ENCODE data around the gene CDK11A. TPM values are rescaled to one million over a fixed set of nuclear protein-coding genes. Genes with fewer than 3 reads are reported as not detected.

The CDK11A gene
- polyA plus RNA-seq, 1 of the 3 experiments (the other 2 are of a cell fraction): 24.0 TPM

DNA sequence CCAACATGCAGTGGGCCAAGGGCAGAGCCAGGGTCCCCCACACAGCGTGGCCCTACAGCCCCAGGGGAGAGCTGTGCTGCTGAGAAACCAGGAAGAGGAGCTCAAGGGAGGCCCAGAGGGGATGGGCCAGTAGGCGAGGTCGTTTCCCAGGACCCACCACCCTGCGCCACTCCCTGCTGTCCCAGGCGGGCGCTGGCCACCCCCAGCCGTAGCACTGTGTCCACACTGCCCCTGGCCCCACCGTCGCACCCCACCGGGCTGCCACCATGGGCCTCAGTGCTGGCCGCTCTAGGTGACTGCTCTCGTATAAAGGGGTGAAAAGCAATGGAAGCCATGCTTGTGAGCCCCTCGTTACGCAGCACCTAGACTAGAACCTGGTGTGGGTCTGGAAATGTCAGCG, 31.7 kb upstream of the CDK11A start (continued):
- TF ChIP-seq GATA2 (CRISPR knock-in tag; IDR thresholded peaks at IDR 0.05) (no peak), EZH2phosphoT487 (IDR thresholded peaks at IDR 0.05; ENCODE audit: borderline replicate concordance, low read depth) (no peak), RFX5 (IDR thresholded peaks at IDR 0.05; ENCODE audit: low read length) (no peak), FOXM1 (IDR thresholded peaks at IDR 0.05; ENCODE audit: low read depth) (no peak), NFIC (IDR thresholded peaks at IDR 0.05; ENCODE audit: borderline replicate concordance) (no peak), TAF1 (IDR thresholded peaks at IDR 0.05; ENCODE audit: borderline replicate concordance, low read depth, low read length) (no peak), SMC3 (IDR thresholded peaks at IDR 0.05; ENCODE audit: low read depth, low read length) (no peak), NRF1 (IDR thresholded peaks at IDR 0.05; ENCODE audit: low read depth, low read length) (no peak)

DNA sequence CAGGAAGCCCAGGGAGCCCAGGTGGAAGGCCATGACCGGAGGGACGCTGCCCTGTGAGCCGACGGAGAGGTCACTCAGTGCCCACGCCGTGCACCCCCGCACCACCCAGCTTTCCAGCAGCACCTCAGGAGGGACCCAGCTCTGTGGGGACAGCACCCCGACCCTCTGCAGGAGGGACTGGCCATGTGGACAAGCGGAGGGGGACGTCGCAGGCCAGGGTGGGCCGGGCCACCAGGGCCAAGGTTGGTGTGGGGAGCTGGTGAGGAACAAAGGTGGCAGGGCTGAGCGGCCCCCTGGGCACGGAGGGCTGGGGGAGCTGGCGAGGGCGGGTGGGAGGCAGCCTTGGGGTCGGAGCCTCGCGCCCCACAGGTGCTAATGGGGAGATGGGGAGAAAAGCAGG, 31.3 kb upstream of the CDK11A start:
- no peak overlapping the region for H3K27ac ChIP-seq (ENCODE audit: low read depth in 2 of 2, low read length in 1 of 2)
- no peaks in the 10 kb centered on the region for H3K9me3 ChIP-seq
- H3K4me2 ChIP-seq: no peak overlapping the region
- CTCF ChIA-PET: interaction anchor here (0.9 kb wide), 1 partner anchor 151 kb away, joined by 3 read pairs; no protein-coding TSS in a partner anchor
- H3K36me3 ChIP-seq (replicated peaks in 1 of 2; ENCODE audit: control insufficient read depth in 1 of 2, insufficient read depth in 2 of 2, low read length in 1 of 2): peaks cover 0 to 52% of the 10 kb centered on the region in 2 experiments
- 89% methylated on average over 11 of the region's 19 CpGs for WGBS (ENCODE audit: low lambda C conversion rate)
- H3K79me2 ChIP-seq (ENCODE audit: insufficient read depth): no peaks in the 10 kb centered on the region
- no peak overlapping the region for H3K9ac ChIP-seq
- H4K20me1 ChIP-seq (ENCODE audit: insufficient read depth): no peaks in the 10 kb centered on the region
- POLR2A ChIA-PET: no interaction called here
- no peak overlapping the region for H2AFZ ChIP-seq (ENCODE audit: low read depth)
- H3K4me1 ChIP-seq (ENCODE audit: control insufficient read depth in 1 of 2, insufficient read depth in 2 of 2, low read depth in 1 of 2, low read length in 1 of 2): peaks cover 0 to 4% of the 10 kb centered on the region in 2 experiments; a peak in 1 of 4 replicates
- H3K27me3 ChIP-seq (ENCODE audit: insufficient read depth): no peaks in the 10 kb centered on the region
- no peaks in the 10 kb centered on the region for H3K9me2 ChIP-seq
- H3F3A ChIP-seq (replicated peaks; ENCODE audit: insufficient read depth): no peaks in the 10 kb centered on the region
- no peak for TF ChIP-seq TEAD4 (IDR thresholded peaks at IDR 0.05; ENCODE audit: borderline replicate concordance, insufficient read depth)
- TF ChIP-seq, protein P1, sequence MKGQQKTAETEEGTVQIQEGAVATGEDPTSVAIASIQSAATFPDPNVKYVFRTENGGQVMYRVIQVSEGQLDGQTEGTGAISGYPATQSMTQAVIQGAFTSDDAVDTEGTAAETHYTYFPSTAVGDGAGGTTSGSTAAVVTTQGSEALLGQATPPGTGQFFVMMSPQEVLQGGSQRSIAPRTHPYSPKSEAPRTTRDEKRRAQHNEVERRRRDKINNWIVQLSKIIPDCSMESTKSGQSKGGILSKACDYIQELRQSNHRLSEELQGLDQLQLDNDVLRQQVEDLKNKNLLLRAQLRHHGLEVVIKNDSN (IDR thresholded peaks at IDR 0.05; ENCODE audit: borderline replicate concordance, low read depth): no peak
- no peak for TF ChIP-seq RFX5 (IDR thresholded peaks at IDR 0.05; ENCODE audit: low read length)
- no peak for TF ChIP-seq SMC3 (IDR thresholded peaks at IDR 0.05; ENCODE audit: low read depth, low read length)
- TF ChIP-seq MXI1 (IDR thresholded peaks at IDR 0.05; ENCODE audit: low read depth, low read length): no peak
- TF ChIP-seq, protein P2, sequence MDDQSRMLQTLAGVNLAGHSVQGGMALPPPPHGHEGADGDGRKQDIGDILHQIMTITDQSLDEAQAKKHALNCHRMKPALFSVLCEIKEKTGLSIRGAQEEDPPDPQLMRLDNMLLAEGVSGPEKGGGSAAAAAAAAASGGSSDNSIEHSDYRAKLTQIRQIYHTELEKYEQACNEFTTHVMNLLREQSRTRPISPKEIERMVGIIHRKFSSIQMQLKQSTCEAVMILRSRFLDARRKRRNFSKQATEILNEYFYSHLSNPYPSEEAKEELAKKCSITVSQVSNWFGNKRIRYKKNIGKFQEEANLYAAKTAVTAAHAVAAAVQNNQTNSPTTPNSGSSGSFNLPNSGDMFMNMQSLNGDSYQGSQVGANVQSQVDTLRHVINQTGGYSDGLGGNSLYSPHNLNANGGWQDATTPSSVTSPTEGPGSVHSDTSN (IDR thresholded peaks at IDR 0.05): no peak
- TF ChIP-seq POLR2AphosphoS5 (IDR thresholded peaks at IDR 0.05; ENCODE audit: low read depth, low read length): no peak
- no peak for TF ChIP-seq FOSL2 (IDR thresholded peaks at IDR 0.05; ENCODE audit: borderline replicate concordance, low read depth)
- no peak overlapping the region for H3K4me3 ChIP-seq (ENCODE audit: low read depth in 2 of 2, low read length in 1 of 2)
- DNase-seq: no peak

Measured in SK-N-SH (cell line).